ENCODE data around the gene FBXL15. TPM values are rescaled to one million over a fixed set of nuclear protein-coding genes. Genes with fewer than 3 reads are reported as not detected.

Gene FBXL15
- polyA plus RNA-seq, 1 experiment: 7.5 TPM

DNA sequence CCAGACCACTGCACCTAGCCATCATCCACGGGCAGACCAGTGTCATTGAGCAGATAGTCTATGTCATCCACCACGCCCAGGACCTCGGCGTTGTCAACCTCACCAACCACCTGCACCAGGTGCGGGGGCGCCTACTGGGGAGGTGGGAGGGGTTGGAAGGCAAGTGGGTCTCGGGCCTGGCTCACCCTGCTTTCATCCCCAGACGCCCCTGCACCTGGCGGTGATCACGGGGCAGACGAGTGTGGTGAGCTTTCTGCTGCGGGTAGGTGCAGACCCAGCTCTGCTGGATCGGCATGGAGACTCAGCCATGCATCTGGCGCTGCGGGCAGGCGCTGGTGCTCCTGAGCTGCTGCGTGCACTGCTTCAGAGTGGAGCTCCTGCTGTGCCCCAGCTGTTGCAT, 20.6 kb upstream of the FBXL15 start:
- TF ChIP-seq, protein P1, sequence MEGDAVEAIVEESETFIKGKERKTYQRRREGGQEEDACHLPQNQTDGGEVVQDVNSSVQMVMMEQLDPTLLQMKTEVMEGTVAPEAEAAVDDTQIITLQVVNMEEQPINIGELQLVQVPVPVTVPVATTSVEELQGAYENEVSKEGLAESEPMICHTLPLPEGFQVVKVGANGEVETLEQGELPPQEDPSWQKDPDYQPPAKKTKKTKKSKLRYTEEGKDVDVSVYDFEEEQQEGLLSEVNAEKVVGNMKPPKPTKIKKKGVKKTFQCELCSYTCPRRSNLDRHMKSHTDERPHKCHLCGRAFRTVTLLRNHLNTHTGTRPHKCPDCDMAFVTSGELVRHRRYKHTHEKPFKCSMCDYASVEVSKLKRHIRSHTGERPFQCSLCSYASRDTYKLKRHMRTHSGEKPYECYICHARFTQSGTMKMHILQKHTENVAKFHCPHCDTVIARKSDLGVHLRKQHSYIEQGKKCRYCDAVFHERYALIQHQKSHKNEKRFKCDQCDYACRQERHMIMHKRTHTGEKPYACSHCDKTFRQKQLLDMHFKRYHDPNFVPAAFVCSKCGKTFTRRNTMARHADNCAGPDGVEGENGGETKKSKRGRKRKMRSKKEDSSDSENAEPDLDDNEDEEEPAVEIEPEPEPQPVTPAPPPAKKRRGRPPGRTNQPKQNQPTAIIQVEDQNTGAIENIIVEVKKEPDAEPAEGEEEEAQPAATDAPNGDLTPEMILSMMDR (IDR thresholded peaks at IDR 0.05; ENCODE audit: insufficient read depth, low read depth, low read length): no peak
- peaks cover 24% of the 10 kb centered on the region for H3K36me3 ChIP-seq (ENCODE audit: control insufficient read depth, insufficient read depth, low read length)
- DNase-seq (ENCODE audit: low read depth): no peak

DNA sequence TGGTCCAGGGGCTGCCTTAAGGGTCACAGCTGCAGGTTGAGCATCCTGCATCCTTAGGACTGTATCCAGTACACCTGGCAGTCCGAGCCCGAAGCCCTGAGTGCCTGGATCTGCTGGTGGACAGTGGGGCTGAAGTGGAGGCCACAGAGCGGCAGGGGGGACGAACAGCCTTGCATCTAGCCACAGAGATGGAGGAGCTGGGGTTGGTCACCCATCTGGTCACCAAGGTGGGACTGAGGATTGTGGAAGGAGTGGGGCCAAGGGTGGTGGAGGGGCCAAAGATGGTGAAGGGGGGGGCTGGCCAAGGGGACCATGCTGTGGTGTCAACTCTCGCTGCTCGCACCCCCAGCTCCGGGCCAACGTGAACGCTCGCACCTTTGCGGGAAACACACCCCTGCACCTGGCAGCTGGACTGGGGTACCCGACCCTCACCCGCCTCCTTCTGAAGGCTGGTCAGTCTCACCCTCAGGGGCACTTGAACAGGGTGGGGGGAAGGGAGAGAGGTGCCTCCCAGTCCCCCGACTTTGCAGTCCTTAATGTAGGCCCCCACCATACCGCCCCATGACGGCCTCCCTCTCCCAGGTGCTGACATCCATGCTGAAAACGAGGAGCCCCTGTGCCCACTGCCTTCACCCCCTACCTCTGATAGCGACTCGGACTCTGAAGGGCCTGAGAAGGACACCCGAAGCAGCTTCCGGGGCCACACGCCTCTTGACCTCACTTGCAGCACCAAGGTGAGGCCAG, 19.9 kb upstream of the FBXL15 start:
- POLR2A ChIA-PET: no interaction called here
- H3K4me3 ChIP-seq (ENCODE audit: low read depth, low read length): no peak overlapping the region
- H3K36me3 ChIP-seq (ENCODE audit: control insufficient read depth, insufficient read depth, low read length): peaks cover 24% of the 10 kb centered on the region
- DNase-seq (ENCODE audit: low read depth): no peak
- CTCF ChIA-PET: interaction anchor here (0.6 to 15.2 kb wide), 14 partner anchors 11 to 266 kb away, joined by 3 to 222 read pairs (median 6); partner anchors contain the start of genes CUEDC2, FBXL15 and PITX3
- TF ChIP-seq, protein P1 (IDR thresholded peaks at IDR 0.05; ENCODE audit: insufficient read depth, low read depth, low read length): no peak
- H3K27me3 ChIP-seq (ENCODE audit: control insufficient read depth, insufficient read depth, low read length): no peaks in the 10 kb centered on the region

More for the DNA sequence above, 20.6 kb upstream of the FBXL15 start:
- Histone ChIP-seq H3K27me3 (ENCODE audit: control insufficient read depth, insufficient read depth, low read length) (no peaks in the 10 kb centered on the region), H3K4me3 (ENCODE audit: low read depth, low read length) (no peak overlapping the region)
- ChIA-PET POLR2A (no interaction called here), CTCF (interaction anchor here (0.8 to 15.2 kb wide), 26 partner anchors 11 to 265 kb away, joined by 3 to 222 read pairs (median 4); partner anchors contain the start of genes CUEDC2, ELOVL3, FBXL15 and PITX3)

DNA sequence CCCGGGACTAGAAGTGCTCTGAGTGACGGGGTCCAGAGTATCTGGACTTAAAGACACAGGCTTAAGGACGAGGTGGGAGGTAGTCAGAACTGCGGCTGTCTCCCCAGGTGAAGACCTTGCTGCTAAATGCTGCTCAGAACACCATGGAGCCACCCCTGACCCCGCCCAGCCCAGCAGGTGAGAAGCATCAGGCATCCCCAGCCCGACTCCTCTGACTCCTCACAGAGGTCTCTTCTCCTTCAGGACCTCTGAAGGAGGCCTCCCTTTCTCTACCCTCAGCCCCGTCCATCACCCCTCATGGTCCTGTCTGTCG, 19.3 kb upstream of the FBXL15 start:
- no peak overlapping the region for H3K4me3 ChIP-seq (ENCODE audit: low read depth, low read length)
- TF ChIP-seq, protein P1 (IDR thresholded peaks at IDR 0.05; ENCODE audit: insufficient read depth, low read depth, low read length): no peak
- DNase-seq (ENCODE audit: low read depth): no peak
- H3K36me3 ChIP-seq (ENCODE audit: control insufficient read depth, insufficient read depth, low read length): peaks cover 24% of the 10 kb centered on the region
- ChIA-PET CTCF (interaction anchor here (0.6 to 15.2 kb wide), 9 partner anchors 10 to 267 kb away, joined by 3 to 222 read pairs (median 3); partner anchors contain the start of gene FBXL15), POLR2A (no interaction called here)
- H3K27me3 ChIP-seq (ENCODE audit: control insufficient read depth, insufficient read depth, low read length): no peaks in the 10 kb centered on the region

DNA sequence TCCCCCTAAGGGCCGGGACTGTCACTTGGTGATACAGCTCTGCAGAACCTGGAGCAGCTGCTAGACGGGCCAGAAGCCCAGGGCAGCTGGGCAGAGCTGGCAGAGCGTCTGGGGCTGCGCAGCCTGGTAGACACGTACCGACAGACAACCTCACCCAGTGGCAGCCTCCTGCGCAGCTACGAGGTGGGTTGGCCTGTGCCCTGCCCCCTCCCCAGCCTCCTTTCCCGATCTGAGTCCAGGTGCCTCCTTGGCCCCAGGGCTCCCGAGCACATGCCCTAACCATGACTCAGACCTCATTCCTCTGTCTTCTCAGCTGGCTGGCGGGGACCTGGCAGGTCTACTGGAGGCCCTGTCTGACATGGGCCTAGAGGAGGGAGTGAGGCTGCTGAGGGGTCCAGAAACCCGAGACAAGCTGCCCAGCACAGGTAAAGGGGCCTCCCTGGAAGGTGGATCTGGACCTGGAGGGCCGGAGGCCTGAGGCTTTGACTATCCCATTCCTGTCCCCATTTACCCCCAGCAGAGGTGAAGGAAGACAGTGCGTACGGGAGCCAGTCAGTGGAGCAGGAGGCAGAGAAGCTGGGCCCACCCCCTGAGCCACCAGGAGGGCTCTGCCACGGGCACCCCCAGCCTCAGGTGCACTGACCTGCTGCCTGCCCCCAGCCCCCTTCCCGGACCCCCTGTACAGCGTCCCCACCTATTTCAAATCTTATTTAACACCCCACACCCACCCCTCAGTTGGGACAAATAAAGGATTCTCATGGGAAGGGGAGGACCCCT, 18.7 kb upstream of the FBXL15 start:
- POLR2A ChIA-PET: interaction anchor here (0.6 kb wide), 1 partner anchor 289 kb away, joined by 23 read pairs; no protein-coding TSS in a partner anchor
- Histone ChIP-seq H3K36me3 (ENCODE audit: control insufficient read depth, insufficient read depth, low read length) (peaks cover 22% of the 10 kb centered on the region), H3K27me3 (ENCODE audit: control insufficient read depth, insufficient read depth, low read length) (no peaks in the 10 kb centered on the region; the same call in 1 of the 2 replicates), H3K4me3 (ENCODE audit: low read depth, low read length) (no peak overlapping the region)
- no peak for DNase-seq (ENCODE audit: low read depth)
- TF ChIP-seq, protein P1 (IDR thresholded peaks at IDR 0.05; ENCODE audit: insufficient read depth, low read depth, low read length): no peak
- CTCF ChIA-PET: interaction anchor here (0.8 to 15.2 kb wide), 10 partner anchors 8 to 232 kb away, joined by 3 to 222 read pairs (median 3); partner anchors contain the start of gene FBXL15

DNA sequence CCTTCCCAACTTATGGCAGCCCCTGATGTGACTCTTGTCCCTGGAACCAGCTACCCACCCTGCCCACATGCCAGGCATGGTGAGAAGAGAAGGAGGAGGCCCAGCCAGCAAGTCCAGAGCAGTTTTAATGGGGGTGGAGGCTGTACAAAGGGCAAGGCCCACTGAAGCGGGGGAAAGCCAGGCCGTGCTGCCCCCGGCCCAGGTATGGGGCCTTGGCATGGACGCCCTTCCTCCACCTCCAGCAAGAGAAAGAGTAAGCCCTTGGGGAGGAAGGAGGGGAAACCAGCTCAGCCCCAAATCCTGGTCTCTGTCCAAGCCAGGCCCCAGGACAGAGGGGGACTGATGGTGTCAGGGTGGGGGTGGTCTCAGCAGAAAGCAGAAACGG, 18.1 kb upstream of the FBXL15 start:
- TF ChIP-seq, protein P1 (IDR thresholded peaks at IDR 0.05; ENCODE audit: insufficient read depth, low read depth, low read length): no peak
- POLR2A ChIA-PET: interaction anchor here (0.6 kb wide), 1 partner anchor 289 kb away, joined by 23 read pairs; no protein-coding TSS in a partner anchor
- peaks cover 20% of the 10 kb centered on the region for H3K36me3 ChIP-seq (ENCODE audit: control insufficient read depth, insufficient read depth, low read length)
- H3K27me3 ChIP-seq (ENCODE audit: control insufficient read depth, insufficient read depth, low read length): peaks cover 1% of the 10 kb centered on the region; the same call in 1 of the 2 replicates
- CTCF ChIA-PET: interaction anchor here (0.8 to 15.2 kb wide), 12 partner anchors 9 to 236 kb away, joined by 3 to 222 read pairs (median 4); partner anchors contain the start of gene FBXL15
- DNase-seq (ENCODE audit: low read depth): no peak
- no peak overlapping the region for H3K4me3 ChIP-seq (ENCODE audit: low read depth, low read length)
